Activated CD8-positive, alpha-beta memory T cell treated with anti-CD3 and anti-CD28 coated beads, Interleukin-2, amount 50 U/mL, for 24 hours (primary cell): ENCODE results near the gene HSPA5.
"Not testable (repeated sequence)": the region's sequence is repeated elsewhere in the genome, so short reads cannot be mapped to it uniquely, and the experiment has no call there.

ENCODE experiments used
- DNase-seq: peaks from one replicate; pipeline ENCODE4 v3.0.0-alpha.2; 2020; ENCODE audit errors: extremely low read depth

The HSPA5 gene

DNA sequence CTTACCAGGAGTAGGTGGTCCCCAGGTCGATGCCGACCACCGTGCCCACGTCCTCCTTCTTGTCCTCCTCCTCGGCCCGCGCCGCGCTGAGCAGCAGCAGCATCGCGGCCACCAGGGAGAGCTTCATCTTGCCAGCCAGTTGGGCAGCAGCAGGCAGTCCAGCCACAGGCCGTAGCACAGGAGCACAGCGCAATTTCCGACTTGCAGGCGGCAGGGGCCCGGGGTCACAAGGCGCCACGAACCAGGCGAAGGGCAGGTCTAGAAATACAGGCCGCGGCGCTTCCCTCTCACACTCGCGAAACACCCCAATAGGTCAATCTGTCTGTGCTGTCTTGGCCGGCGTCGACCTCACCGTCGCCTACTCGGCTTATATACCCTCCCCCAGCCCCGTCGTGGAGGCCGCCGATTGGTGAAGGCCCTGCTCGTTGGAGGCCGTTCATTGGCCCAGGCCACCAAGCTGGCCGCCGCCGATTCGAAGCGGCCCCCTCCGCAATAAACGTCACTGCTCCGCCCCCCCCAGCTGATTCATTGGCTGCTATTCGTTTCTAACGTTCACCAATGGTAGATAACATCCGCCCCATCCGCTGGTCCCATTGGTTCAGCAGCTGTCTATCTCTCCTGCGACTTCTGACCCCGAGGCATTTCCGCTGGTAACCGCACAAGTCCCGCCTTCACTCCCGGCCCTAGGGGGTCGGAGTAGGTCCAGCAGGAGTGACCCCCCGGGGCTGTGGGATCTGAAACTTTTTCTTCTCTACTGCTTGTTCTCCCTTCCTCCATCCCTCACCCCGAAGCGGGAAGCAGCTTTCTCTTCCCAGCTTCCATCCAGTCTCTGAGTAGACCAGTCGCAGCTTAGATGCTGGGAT, at the start of gene HSPA5:
Gene HSPA5, minus strand, starts transcription at position 344 of the 863 bp plus-strand sequence. Its CDS starts 217 bp downstream, at position 127.
- DNase-seq, result peak; percentile 99

GRCh38 chr9:125286935-125287433, 45.8 kb upstream of the HSPA5 start:
- not testable (repeated sequence) for DNase-seq

DNA sequence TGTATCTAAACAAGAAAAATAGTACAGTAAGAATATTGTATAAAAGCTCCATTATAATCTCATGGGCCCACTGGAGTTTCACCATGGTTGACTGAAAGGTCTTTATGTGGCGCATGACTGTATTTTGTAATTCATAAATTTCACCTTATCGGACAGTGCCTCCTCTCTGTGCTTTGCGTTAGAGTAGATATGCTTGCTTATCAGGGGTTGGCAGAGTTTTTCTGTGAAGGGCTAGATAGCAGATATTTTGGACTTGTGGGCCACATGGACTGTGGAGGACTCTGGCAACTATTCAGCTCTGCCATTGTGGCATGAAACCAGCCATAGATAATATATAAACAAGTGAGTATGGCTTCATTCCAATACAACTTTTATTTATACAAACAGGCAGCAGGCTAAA, 43.7 kb upstream of the HSPA5 start:
- no peak for DNase-seq

GRCh38 chr9:125280945-125281344, 39.8 kb upstream of the HSPA5 start:
- no peak for DNase-seq

GRCh38 chr9:125277411-125277810, 36.3 kb upstream of the HSPA5 start:
- no peak for DNase-seq

DNA sequence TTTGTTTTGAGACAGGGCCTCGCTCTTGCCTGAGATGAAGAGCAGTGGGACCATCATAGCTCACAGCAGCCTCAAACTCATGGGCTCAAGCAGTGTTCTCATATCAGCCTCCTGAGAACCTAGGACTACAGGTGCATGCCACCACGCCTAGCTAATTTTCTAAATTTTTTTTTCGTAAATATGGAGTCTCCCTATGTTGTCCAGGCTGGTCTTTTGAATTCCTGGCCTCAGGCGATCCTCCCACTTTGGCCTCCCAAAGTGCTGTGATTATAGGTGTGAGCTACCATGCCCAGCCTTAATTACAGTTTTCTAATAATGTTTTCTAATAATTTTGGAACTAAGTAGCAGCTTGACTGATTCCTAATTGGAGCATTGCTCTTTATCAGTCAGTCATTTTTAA, 35.6 kb upstream of the HSPA5 start:
- DNase-seq, result no peak

DNA sequence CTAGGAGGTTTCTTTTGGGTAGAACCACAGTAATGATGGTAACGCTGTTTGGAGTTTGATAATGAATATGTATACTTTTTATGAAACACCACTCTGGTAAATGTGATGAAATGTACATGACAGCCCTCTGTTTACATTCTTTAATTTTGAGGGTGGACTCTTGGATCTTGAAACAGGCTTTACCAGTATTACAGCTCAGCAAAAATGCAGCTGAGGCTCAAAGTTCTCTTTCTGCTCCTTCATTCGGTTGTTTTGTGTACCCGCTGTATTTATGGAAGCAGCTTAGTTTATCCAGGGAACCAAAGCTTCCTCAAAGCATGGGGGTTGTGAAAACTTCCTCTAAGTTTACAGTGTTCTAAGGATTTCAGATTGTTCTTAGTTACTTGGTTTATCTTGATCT, 31.6 kb upstream of the HSPA5 start:
- DNase-seq, result no peak

DNA sequence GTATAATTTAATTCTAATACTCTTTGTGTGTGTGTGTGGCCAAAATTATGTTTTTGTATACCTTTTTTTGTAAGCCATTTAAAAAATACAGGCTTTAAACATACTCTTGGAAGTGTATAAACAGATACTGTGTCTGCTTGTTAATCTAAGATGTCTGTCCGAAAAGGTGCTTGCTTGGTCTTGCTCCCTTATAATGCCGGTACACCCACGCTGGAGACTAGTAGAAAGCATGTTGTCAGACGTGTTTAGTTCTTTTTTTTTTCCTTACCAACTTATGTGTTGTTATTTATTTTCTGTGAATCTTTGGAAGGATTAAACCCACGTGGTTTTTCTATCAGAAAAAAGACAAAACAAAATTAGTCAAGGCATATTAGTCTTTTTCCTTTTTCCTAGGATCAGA, 29.9 kb upstream of the HSPA5 start:
- no peak for DNase-seq

GRCh38 chr9:125269014-125269397, 27.9 kb upstream of the HSPA5 start:
- no peak for DNase-seq

DNA sequence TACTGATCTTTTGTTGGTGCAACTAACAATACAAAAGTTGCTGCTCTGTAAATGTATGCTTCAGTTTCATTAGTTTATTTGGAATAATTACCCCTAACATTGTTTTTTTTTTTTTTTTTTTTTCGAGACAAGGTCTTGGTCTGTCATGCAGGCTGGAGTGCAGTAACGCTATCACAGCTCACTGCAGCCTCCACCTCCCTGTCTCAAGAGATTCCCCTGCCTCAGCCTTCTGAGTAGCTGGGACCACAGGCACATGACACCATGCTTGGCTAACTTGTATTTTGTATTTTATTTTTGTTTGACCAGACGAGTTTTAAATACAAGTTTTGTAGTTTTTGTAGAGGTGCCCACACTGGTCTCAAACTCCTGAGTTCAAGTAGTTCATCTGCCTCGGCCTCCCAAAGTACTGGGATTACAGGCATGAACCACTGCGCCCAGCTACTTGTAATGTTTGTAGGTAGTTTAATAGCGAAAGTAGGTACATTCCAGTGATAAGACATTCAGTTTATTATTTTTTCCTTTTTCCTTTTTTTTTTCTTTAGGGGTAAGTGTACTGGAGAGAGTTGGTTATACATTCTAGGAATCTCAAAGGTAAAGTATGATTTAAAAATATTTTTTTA, 27.4 kb upstream of the HSPA5 start:
- no peak for DNase-seq

- not testable (repeated sequence) for DNase-seq
Measured at GRCh38 chr9:125264068-125264467, 22.9 kb upstream of the HSPA5 start.

DNA sequence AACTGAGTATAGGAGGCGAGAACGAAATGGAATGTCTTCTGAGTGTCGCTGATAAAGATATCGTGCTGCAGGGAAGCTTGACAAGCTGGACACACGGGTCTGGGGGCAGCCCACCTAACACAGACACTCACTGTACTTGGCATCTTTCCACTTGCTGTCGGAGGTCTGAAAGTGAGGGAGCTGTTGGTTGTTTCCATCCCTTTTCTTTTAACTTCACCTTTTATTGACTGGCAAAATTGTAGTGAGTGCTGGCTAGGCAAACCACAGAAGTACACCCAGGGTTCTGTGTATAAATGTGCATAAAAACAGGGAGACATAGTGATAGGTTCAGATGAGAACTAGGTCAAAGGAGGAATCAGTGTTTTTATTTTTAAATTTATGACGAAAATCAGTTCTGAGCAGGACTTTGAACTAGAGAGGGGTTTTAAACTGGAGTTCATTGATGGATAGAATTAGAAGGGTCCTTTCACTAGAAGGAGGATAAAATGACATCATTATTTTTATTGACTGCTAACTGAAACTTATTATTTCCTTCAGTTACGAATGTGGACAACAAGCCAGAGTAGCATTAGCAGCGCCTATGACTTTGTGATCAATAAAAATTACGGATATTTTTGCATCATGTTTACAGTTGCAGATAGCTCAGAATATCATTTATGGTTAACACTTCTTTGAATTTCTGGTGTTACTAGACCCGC, 21.3 kb upstream of the HSPA5 start:
- DNase-seq, result no peak

- DNase-seq, result peak; percentile 62
Measured at GRCh38 chr9:125261501-125262293, 20.6 kb upstream of the HSPA5 start, which contains the start of gene GAPVD1. Gene GAPVD1, plus strand, starts transcription at chr9:125261826. Its CDS starts 37,096 bp downstream, at chr9:125298922.

DNA sequence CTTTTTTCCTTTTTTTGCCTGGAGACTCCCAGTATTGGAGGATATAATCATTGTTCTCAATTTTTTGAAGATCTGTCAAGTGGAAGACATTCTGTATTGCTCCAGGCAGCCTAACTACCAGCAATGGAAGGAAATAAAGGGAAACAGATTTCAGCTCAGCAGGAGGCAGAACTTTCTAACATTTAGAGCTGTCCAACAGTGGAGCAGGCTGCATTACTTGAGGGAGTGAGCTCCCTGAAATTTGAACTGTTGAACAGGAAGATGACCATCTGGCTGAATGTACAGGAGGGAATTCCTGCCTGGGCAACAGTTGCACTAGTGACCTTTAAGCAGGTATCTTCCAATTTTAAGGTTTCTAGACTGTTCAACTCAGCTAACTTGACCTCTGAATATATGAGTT, 19.4 kb upstream of the HSPA5 start:
- DNase-seq, result no peak

GRCh38 chr9:125258832-125259534, 17.8 kb upstream of the HSPA5 start:
- no peak for DNase-seq

DNA sequence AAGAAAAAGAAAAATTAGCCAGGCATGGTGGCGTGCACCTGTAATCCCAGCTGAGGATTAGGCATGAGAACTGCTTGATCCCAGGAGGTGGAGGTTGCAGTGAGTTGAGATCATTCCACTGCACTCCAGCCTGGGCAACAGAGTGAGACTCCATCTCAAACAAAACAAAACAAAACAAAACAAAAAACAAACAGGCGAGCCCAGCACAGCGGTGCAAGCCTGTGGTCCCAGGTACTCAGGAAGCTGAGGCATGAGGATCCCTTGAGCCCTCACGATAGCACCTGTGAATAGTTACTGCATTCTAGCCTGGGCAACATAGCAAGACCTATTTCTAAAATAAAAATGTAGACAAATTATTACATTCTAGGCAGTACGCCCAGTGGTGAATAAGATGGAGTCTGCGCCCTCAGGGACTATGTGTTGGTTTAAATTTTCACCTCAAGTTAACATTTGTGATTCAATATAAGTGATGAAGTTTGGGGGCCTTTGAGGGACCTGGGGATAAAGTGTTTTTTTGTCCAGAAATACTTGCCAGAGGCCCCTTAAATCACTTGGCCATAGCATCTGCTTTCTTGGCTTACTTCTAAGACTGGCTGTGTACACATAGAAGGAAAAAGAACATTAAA, 17.1 kb upstream of the HSPA5 start:
- DNase-seq, result no peak

- DNase-seq, result no peak
Measured at GRCh38 chr9:125255781-125256391, 14.7 kb upstream of the HSPA5 start.

- no peak for DNase-seq
Measured at GRCh38 chr9:125254231-125254630, 13.1 kb upstream of the HSPA5 start.

DNA sequence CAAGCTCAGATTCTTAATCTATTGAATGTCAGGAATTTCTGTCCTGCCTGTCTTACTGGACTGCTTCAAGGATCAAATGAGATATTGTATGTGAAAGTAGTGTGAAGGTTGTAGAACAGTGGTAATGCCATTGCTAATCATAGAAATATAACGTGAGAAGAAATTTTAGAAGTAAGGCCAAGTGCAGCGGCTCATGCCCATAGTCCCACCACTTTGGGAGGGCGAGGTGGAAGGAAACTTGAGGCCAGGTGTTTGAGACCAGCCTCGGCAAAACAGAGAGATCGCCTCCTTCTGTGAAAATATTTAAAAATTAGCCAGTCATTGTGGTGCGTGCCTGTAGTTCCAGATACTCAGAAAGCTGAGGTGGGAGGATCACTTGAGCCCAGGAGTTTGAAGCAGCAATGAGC, 5.1 kb upstream of the HSPA5 start:
- no peak for DNase-seq

GRCh38 chr9:125243792-125244260, 2.7 kb upstream of the HSPA5 start:
- DNase-seq, result no peak
